GM19463 (cell line): Measurements from ENCODE around the gene SNRNP40.

Experiments
- ATAC-seq: cut with Tn5 transposase; IDR thresholded peaks from one replicate; pipeline ENCODE4 v1.9.1; 2021; ENCODE audit warnings: mild to moderate bottlenecking, moderate library complexity; ENCODE audit not compliant: unreplicated experiment

The SNRNP40 gene

GRCh38 chr1:31234123-31234708, 62.4 kb downstream of the SNRNP40 start:
- no peak for ATAC-seq

GRCh38 chr1:31232689-31233088, 63.9 kb downstream of the SNRNP40 start:
- ATAC-seq: no peak

- ATAC-seq: no peak
Measured at GRCh38 chr1:31231802-31232201, 64.8 kb downstream of the SNRNP40 start.

GRCh38 chr1:31230378-31230777, 66.2 kb downstream of the SNRNP40 start:
- ATAC-seq: no peak

GRCh38 chr1:31228986-31229385, 67.6 kb downstream of the SNRNP40 start:
- no peak for ATAC-seq

GRCh38 chr1:31227891-31228568, 68.6 kb downstream of the SNRNP40 start:
- no peak for ATAC-seq

GRCh38 chr1:31224068-31224467, 72.5 kb downstream of the SNRNP40 start:
- no peak for ATAC-seq

- no peak for ATAC-seq
Measured at GRCh38 chr1:31222176-31222575, 74.4 kb downstream of the SNRNP40 start.

- ATAC-seq: no peak
Measured at GRCh38 chr1:31221072-31221471, 75.5 kb downstream of the SNRNP40 start.

GRCh38 chr1:31219489-31219888, 77.1 kb downstream of the SNRNP40 start:
- no peak for ATAC-seq

GRCh38 chr1:31218705-31219104, 77.9 kb downstream of the SNRNP40 start:
- no peak for ATAC-seq

- ATAC-seq: no peak
Measured at GRCh38 chr1:31216016-31216415, 80.6 kb downstream of the SNRNP40 start.

- no peak for ATAC-seq
Measured at GRCh38 chr1:31215065-31215570, 81.5 kb downstream of the SNRNP40 start.

- ATAC-seq: no peak
Measured at GRCh38 chr1:31214316-31215064, 82.1 kb downstream of the SNRNP40 start.
